HepG2 (cell line): ENCODE data around the gene AXIN2. TPM values are rescaled to one million over a fixed set of nuclear protein-coding genes. Genes with fewer than 3 reads are reported as not detected.

Source experiments
- FOXA1 ChIP-seq, 2 experiments: fragments of 450-650 bp in 1 of 2; sonication (generic) in 1 of 2; formaldehyde crosslinking in 1 of 2; IDR thresholded peaks; 2 replicates each; pipeline versions ENCODE4 v1.4.0 to v1.6.1; 2016 to 2020; ENCODE audit warnings: missing genetic modification reagents in 1 of 2
- GABPA ChIP-seq, 2 experiments: IDR thresholded peaks; 2 replicates each; pipeline ENCODE4 v1.6.1; 2011 to 2016; ENCODE audit warnings: low read depth in 2 of 2, low read length in 1 of 2, missing biosample characterization in 1 of 2, missing genetic modification characterization in 1 of 2
- HDAC1 ChIP-seq: sonication (generic); formaldehyde crosslinking; IDR thresholded peaks from 2 replicates; pipeline ENCODE4 v1.5.1; 2020; ENCODE audit warnings: mild to moderate bottlenecking, missing genetic modification reagents
- ZMYM4 ChIP-seq: sonication (generic); formaldehyde crosslinking; IDR thresholded peaks from 2 replicates; pipeline ENCODE4 v1.8.1; 2023; ENCODE audit warnings: mild to moderate bottlenecking, missing genetic modification reagents
- ZNF3 ChIP-seq: IDR thresholded peaks from 2 replicates; pipeline ENCODE4 v1.7.0; 2017; ENCODE audit warnings: inconsistent platforms
- ZNF550 ChIP-seq: sonication (generic); formaldehyde crosslinking; IDR thresholded peaks from 2 replicates; pipeline ENCODE4 v1.4.0; 2020; ENCODE audit warnings: mild to moderate bottlenecking, missing genetic modification reagents, borderline replicate concordance
- polyA plus RNA-seq, 8 experiments: library from polyadenylated mRNA; depleted of rRNA in 3 of 8; stranded (reverse) in 7 of 8; unstranded in 1 of 8; fragments of >200 nt; fragmentation: Illumina TruSeq in 4 of 8; extraction: Trizol in 4 of 8; gene quantifications; 2 replicates each; pipeline versions ENCODE4 v1.2.1 to v1.2.3, GENCODE V29; 2011 to 2016; ENCODE audit warnings: low read depth in 4 of 8, missing spikeins in 1 of 8, mixed read lengths in 1 of 8; ENCODE audit not compliant: insufficient read depth in 1 of 8
- total RNA-seq, 5 experiments: library from RNA; depleted of rRNA; stranded (reverse); fragments of >200 nt; fragmentation: Illumina TruSeq; extraction: Trizol; gene quantifications; 2 replicates each; pipeline ENCODE4 v1.2.3, GENCODE V29; 2016; ENCODE audit warnings: low read depth in 1 of 5
- TF ChIP-seq, protein P1 (sequence below): sonication (generic); formaldehyde crosslinking; IDR thresholded peaks from 2 replicates; pipeline ENCODE4 v1.4.0; 2020; ENCODE audit warnings: mild to moderate bottlenecking, missing genetic modification reagents
- TF ChIP-seq, protein P2 (sequence below): sonication (generic); formaldehyde crosslinking; IDR thresholded peaks from 2 replicates; pipeline ENCODE4 v1.4.0; 2020; ENCODE audit warnings: missing genetic modification reagents
- TF ChIP-seq, protein P3 (sequence below): IDR thresholded peaks from 2 replicates; pipeline ENCODE4 v1.6.1; 2016
- TF ChIP-seq, protein P4 (sequence below): sonication (generic); formaldehyde crosslinking; IDR thresholded peaks from 2 replicates; pipeline ENCODE4 v1.8.0; 2022; ENCODE audit warnings: missing genetic modification reagents, mild to moderate bottlenecking, borderline replicate concordance
- TF ChIP-seq, protein P5 (sequence below): sonication (generic); formaldehyde crosslinking; IDR thresholded peaks from 2 replicates; pipeline ENCODE4 v1.4.0; 2020; ENCODE audit warnings: missing genetic modification reagents
- TF ChIP-seq, protein P6 (sequence below): sonication (generic); formaldehyde crosslinking; IDR thresholded peaks from 2 replicates; pipeline ENCODE4 v1.4.0; 2020; ENCODE audit warnings: mild to moderate bottlenecking, missing genetic modification reagents

AXIN2 gene
- total and polyA plus RNA-seq, 2 of the 13 experiments (the other 11 are each of a cell fraction or from before 2014, with no cell fraction given), result 58.6 to 63.4 TPM

DNA sequence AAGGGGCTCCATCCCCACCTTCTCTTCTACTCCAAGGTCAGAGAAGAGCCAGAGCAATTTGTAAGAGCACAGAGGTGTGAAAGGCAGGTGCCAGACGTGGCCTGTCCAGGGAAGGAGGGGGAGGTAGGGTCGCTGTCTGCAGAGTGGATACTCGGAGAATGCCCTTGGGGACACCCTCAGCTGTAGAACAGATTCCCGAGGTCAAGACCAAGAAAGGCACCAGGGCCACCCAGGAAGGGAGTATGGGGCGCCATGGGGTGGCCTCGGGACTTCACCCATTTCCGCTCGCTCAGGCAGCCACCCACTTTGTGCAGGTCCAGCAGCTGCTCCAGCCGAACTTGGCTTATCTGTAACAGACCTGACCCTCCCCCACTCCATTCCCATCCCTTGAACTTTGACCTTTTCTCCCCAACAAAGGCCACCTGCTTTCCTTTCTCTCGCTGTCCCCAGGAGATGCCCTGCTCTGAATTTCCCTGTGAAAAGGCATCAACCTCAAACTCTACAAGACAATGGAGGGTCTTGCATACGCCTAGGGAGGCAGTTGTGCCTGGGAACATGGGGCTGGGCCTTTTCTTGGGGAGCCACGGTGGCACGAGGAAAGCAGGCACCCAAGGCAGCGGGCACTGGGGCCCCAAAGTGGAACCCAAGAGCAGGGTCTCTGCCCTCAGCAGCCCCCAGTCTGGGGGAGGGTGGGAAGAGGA, 11.3 kb upstream of the AXIN2 start (continued):
- TF ChIP-seq, protein P1, sequence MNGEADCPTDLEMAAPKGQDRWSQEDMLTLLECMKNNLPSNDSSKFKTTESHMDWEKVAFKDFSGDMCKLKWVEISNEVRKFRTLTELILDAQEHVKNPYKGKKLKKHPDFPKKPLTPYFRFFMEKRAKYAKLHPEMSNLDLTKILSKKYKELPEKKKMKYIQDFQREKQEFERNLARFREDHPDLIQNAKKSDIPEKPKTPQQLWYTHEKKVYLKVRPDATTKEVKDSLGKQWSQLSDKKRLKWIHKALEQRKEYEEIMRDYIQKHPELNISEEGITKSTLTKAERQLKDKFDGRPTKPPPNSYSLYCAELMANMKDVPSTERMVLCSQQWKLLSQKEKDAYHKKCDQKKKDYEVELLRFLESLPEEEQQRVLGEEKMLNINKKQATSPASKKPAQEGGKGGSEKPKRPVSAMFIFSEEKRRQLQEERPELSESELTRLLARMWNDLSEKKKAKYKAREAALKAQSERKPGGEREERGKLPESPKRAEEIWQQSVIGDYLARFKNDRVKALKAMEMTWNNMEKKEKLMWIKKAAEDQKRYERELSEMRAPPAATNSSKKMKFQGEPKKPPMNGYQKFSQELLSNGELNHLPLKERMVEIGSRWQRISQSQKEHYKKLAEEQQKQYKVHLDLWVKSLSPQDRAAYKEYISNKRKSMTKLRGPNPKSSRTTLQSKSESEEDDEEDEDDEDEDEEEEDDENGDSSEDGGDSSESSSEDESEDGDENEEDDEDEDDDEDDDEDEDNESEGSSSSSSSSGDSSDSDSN, result peak; percentile 58; the same call in 1 of the 2 replicates
- TF ChIP-seq ZNF3 (CRISPR knock-in tag) (0 out of 2 replicates have a peak, but pooled peaks have one; percentile 17), GABPA (IDR thresholded peaks at IDR 0.05; ENCODE audit: low read depth, low read length) (no peak), GABPA (CRISPR knock-in tag; IDR thresholded peaks at IDR 0.05; ENCODE audit: low read depth) (0 out of 2 replicates have a peak, but pooled peaks have one; percentile 10), HDAC1 (CRISPR knock-in tag) (peak; percentile 38; the same call in 1 of the 2 replicates), FOXA1 (IDR thresholded peaks at IDR 0.05) (no peak), FOXA1 (CRISPR knock-in tag; IDR thresholded peaks at IDR 0.05) (peak; percentile 26; the same call in 1 of the 2 replicates), ZMYM4 (peak; percentile 75), ZNF550 (CRISPR knock-in tag) (no peak)
- TF ChIP-seq, protein P2, sequence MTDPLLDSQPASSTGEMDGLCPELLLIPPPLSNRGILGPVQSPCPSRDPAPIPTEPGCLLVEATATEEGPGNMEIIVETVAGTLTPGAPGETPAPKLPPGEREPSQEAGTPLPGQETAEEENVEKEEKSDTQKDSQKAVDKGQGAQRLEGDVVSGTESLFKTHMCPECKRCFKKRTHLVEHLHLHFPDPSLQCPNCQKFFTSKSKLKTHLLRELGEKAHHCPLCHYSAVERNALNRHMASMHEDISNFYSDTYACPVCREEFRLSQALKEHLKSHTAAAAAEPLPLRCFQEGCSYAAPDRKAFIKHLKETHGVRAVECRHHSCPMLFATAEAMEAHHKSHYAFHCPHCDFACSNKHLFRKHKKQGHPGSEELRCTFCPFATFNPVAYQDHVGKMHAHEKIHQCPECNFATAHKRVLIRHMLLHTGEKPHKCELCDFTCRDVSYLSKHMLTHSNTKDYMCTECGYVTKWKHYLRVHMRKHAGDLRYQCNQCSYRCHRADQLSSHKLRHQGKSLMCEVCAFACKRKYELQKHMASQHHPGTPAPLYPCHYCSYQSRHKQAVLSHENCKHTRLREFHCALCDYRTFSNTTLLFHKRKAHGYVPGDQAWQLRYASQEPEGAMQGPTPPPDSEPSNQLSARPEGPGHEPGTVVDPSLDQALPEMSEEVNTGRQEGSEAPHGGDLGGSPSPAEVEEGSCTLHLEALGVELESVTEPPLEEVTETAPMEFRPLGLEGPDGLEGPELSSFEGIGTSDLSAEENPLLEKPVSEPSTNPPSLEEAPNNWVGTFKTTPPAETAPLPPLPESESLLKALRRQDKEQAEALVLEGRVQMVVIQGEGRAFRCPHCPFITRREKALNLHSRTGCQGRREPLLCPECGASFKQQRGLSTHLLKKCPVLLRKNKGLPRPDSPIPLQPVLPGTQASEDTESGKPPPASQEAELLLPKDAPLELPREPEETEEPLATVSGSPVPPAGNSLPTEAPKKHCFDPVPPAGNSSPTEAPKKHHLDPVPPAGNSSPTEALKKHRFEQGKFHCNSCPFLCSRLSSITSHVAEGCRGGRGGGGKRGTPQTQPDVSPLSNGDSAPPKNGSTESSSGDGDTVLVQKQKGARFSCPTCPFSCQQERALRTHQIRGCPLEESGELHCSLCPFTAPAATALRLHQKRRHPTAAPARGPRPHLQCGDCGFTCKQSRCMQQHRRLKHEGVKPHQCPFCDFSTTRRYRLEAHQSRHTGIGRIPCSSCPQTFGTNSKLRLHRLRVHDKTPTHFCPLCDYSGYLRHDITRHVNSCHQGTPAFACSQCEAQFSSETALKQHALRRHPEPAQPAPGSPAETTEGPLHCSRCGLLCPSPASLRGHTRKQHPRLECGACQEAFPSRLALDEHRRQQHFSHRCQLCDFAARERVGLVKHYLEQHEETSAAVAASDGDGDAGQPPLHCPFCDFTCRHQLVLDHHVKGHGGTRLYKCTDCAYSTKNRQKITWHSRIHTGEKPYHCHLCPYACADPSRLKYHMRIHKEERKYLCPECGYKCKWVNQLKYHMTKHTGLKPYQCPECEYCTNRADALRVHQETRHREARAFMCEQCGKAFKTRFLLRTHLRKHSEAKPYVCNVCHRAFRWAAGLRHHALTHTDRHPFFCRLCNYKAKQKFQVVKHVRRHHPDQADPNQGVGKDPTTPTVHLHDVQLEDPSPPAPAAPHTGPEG (CRISPR knock-in tag), result no peak
- TF ChIP-seq, protein P3, sequence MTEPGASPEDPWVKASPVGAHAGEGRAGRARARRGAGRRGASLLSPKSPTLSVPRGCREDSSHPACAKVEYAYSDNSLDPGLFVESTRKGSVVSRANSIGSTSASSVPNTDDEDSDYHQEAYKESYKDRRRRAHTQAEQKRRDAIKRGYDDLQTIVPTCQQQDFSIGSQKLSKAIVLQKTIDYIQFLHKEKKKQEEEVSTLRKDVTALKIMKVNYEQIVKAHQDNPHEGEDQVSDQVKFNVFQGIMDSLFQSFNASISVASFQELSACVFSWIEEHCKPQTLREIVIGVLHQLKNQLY (CRISPR knock-in tag), result 0 out of 2 replicates have a peak, but pooled peaks have one; percentile 19
- TF ChIP-seq, protein P4, sequence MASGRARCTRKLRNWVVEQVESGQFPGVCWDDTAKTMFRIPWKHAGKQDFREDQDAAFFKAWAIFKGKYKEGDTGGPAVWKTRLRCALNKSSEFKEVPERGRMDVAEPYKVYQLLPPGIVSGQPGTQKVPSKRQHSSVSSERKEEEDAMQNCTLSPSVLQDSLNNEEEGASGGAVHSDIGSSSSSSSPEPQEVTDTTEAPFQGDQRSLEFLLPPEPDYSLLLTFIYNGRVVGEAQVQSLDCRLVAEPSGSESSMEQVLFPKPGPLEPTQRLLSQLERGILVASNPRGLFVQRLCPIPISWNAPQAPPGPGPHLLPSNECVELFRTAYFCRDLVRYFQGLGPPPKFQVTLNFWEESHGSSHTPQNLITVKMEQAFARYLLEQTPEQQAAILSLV (CRISPR knock-in tag), result peak; percentile 71; the same call in 1 of the 2 replicates
- TF ChIP-seq, protein P5, sequence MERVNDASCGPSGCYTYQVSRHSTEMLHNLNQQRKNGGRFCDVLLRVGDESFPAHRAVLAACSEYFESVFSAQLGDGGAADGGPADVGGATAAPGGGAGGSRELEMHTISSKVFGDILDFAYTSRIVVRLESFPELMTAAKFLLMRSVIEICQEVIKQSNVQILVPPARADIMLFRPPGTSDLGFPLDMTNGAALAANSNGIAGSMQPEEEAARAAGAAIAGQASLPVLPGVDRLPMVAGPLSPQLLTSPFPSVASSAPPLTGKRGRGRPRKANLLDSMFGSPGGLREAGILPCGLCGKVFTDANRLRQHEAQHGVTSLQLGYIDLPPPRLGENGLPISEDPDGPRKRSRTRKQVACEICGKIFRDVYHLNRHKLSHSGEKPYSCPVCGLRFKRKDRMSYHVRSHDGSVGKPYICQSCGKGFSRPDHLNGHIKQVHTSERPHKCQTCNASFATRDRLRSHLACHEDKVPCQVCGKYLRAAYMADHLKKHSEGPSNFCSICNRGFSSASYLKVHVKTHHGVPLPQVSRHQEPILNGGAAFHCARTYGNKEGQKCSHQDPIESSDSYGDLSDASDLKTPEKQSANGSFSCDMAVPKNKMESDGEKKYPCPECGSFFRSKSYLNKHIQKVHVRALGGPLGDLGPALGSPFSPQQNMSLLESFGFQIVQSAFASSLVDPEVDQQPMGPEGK (CRISPR knock-in tag), result peak; percentile 53; the same call in 1 of the 2 replicates
- TF ChIP-seq, protein P6, sequence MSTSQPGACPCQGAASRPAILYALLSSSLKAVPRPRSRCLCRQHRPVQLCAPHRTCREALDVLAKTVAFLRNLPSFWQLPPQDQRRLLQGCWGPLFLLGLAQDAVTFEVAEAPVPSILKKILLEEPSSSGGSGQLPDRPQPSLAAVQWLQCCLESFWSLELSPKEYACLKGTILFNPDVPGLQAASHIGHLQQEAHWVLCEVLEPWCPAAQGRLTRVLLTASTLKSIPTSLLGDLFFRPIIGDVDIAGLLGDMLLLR, result 0 out of 2 replicates have a peak, but pooled peaks have one; percentile 7
